ENCODE data around the gene ERG. TPM values are rescaled to one million over a fixed set of nuclear protein-coding genes. Genes with fewer than 3 reads are reported as not detected.
A peak's percentile ranks its signal among the peaks of the same experiment; 100 is the strongest.

Gene ERG
- total and polyA plus RNA-seq, 9 of the 15 experiments (the other 6 are each of a cell fraction or from before 2014, with no cell fraction given) = 0.06 TPM; not detected in 8

GRCh38 chr21:38376693-38377092, 121.6 kb downstream of the ERG start:
- FAIRE-seq = no peak
- no peaks in the 10 kb centered on the region for H3K4me1 ChIP-seq (replicated peaks in 1 of 2; ENCODE audit: control insufficient read depth in 2 of 2, insufficient read depth in 2 of 2, low read length in 2 of 2)
- H3K9me1 ChIP-seq (ENCODE audit: control insufficient read depth, insufficient read depth, low read length) = no peaks in the 10 kb centered on the region
- no peaks in the 10 kb centered on the region; the same call in 1 of the 2 replicates for H4K20me1 ChIP-seq (replicated peaks; ENCODE audit: control insufficient read depth, insufficient read depth, low read length)
- no peaks in the 10 kb centered on the region for H3K9me3 ChIP-seq (replicated peaks; ENCODE audit: control insufficient read depth, insufficient read depth, low read depth, low read length)
- no peak overlapping the region for H3K4me2 ChIP-seq (ENCODE audit: insufficient read depth, low read length)
- ChIA-PET POLR2A (no interaction called here), CTCF (ENCODE audit: low intra/inter-chr PET ratio) (no interaction called here)
- in situ Hi-C loops (cut with MboI) = no loop called here
- ATAC-seq = no peak
- no peaks in the 10 kb centered on the region for H3K36me3 ChIP-seq (ENCODE audit: control insufficient read depth, insufficient read depth, low read length)
- no peaks in the 10 kb centered on the region for H3K79me2 ChIP-seq (ENCODE audit: control insufficient read depth, insufficient read depth, low read length)
- WGBS (ENCODE audit: insufficient coverage, low coverage, missing lambda C conversion rate) = 2% methylated on average over 12 of the region's 12 CpGs
- intact Hi-C loops (cut with micrococcal nuclease) = no loop called here
- no peak overlapping the region for H3K27ac ChIP-seq (ENCODE audit: extremely low read depth, low read depth, low read length)
- BruUV-seq (replicated peaks) = no TSS peak
- H2AFZ ChIP-seq (ENCODE audit: low read depth, low read length) = 0 out of 2 replicates have a peak overlapping the region, but pooled peaks have one; percentile 2
- H3K4me3 ChIP-seq = no peak overlapping the region
- DNase-seq (ENCODE audit: extremely low read depth in 1 of 4, low spot score in 3 of 4) = no peak
- TF ChIP-seq, protein P1, sequence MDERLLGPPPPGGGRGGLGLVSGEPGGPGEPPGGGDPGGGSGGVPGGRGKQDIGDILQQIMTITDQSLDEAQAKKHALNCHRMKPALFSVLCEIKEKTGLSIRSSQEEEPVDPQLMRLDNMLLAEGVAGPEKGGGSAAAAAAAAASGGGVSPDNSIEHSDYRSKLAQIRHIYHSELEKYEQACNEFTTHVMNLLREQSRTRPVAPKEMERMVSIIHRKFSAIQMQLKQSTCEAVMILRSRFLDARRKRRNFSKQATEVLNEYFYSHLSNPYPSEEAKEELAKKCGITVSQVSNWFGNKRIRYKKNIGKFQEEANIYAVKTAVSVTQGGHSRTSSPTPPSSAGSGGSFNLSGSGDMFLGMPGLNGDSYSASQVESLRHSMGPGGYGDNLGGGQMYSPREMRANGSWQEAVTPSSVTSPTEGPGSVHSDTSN (CRISPR knock-in tag; IDR thresholded peaks at IDR 0.05; ENCODE audit: low read depth) = no peak
- TF ChIP-seq, protein P1 (tag; conservative IDR thresholded peaks at IDR 0.05; ENCODE audit: low read depth) = no peak
- TF ChIP-seq ZC3H8 (IDR thresholded peaks at IDR 0.05) (no peak), ZNF57 (CRISPR knock-in tag; IDR thresholded peaks at IDR 0.05) (no peak)
- H3K27me3 ChIP-seq (ENCODE audit: control insufficient read depth in 2 of 2, insufficient read depth in 2 of 2, low read length in 2 of 2) = peaks cover 7 to 19% of the 10 kb centered on the region in 2 experiments; a peak in 4 of 5 replicates
- H3K9ac ChIP-seq (ENCODE audit: insufficient read depth in 1 of 2, low read depth in 2 of 2, low read length in 2 of 2) = no peak overlapping the region
